ENCODE measurements around the gene ZNF362.

ZNF362 gene

DNA sequence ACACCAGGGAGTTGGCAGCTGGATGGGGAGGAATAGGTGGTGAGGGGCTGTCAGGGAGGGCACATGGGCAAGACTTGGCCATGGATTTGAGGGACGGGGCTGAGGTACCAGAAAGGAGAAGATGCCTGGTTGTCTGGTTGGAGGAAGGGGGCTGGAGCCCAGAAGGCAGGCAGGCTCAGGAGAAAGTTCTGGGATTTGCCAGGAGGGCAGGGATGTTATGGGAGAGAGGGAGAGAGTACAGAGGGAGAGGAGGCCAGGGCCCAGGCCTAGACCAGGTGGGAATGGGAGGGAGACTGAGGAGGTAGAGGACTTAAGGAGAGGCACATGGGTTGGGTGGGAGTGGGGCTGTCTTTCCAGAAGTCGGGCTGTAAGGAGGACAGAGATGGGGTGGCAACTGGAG is 60.3 kb downstream of the ZNF362 start:
- Histone ChIP-seq H3K79me2 (ENCODE audit: insufficient read depth, low read depth) (no peaks in the 10 kb centered on the region), H3K27ac (no peak overlapping the region), H4K20me1 (ENCODE audit: insufficient read depth) (no peaks in the 10 kb centered on the region), H3K4me3 (IDR thresholded peaks at IDR 0.05; ENCODE audit: insufficient read depth, low read depth, low read length) (no peak overlapping the region), H2AFZ (ENCODE audit: low read depth) (no peak overlapping the region), H3K4me2 (no peak overlapping the region), H3K9ac (no peak overlapping the region), H3K36me3 (ENCODE audit: insufficient read depth) (no peaks in the 10 kb centered on the region), H3K4me1 (ENCODE audit: low read depth, poor library complexity, severe bottlenecking) (no peaks in the 10 kb centered on the region), H3K27me3 (ENCODE audit: insufficient read depth, low read depth) (no peaks in the 10 kb centered on the region)
- TF ChIP-seq, protein P1, sequence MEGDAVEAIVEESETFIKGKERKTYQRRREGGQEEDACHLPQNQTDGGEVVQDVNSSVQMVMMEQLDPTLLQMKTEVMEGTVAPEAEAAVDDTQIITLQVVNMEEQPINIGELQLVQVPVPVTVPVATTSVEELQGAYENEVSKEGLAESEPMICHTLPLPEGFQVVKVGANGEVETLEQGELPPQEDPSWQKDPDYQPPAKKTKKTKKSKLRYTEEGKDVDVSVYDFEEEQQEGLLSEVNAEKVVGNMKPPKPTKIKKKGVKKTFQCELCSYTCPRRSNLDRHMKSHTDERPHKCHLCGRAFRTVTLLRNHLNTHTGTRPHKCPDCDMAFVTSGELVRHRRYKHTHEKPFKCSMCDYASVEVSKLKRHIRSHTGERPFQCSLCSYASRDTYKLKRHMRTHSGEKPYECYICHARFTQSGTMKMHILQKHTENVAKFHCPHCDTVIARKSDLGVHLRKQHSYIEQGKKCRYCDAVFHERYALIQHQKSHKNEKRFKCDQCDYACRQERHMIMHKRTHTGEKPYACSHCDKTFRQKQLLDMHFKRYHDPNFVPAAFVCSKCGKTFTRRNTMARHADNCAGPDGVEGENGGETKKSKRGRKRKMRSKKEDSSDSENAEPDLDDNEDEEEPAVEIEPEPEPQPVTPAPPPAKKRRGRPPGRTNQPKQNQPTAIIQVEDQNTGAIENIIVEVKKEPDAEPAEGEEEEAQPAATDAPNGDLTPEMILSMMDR (conservative IDR thresholded peaks at IDR 0.05; ENCODE audit: low read depth, low read length): no peak

DNA sequence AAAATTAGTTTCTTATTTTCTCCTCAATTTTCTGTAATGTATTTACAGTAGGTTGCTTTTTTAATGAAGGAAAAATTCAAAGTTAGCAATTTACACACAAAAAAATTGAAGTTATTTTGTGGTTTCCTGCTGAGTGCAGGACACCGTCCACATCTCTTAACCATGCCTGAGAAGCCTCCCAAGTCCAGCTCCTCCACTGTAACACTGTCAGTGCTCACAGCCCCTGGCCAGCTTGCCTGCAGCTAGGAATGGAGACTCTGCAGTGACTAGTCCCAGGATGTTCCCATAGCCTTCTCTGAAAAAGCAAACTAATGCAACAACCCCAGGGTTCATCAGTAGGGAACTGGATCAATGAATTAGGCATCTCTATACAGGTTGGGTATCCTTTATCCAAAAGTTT is 61.1 kb downstream of the ZNF362 start:
- no peaks in the 10 kb centered on the region for H3K36me3 ChIP-seq (ENCODE audit: insufficient read depth)
- no peaks in the 10 kb centered on the region for H3K27me3 ChIP-seq (ENCODE audit: insufficient read depth, low read depth)
- no peak overlapping the region for H2AFZ ChIP-seq (ENCODE audit: low read depth)
- H3K9ac ChIP-seq: no peak overlapping the region
- no peak overlapping the region for H3K4me2 ChIP-seq
- no peaks in the 10 kb centered on the region for H4K20me1 ChIP-seq (ENCODE audit: insufficient read depth)
- no peaks in the 10 kb centered on the region for H3K4me1 ChIP-seq (ENCODE audit: low read depth, poor library complexity, severe bottlenecking)
- TF ChIP-seq, protein P1 (conservative IDR thresholded peaks at IDR 0.05; ENCODE audit: low read depth, low read length): no peak
- no peak overlapping the region for H3K4me3 ChIP-seq (IDR thresholded peaks at IDR 0.05; ENCODE audit: insufficient read depth, low read depth, low read length)
- H3K79me2 ChIP-seq (ENCODE audit: insufficient read depth, low read depth): no peaks in the 10 kb centered on the region
- H3K27ac ChIP-seq: no peak overlapping the region

DNA sequence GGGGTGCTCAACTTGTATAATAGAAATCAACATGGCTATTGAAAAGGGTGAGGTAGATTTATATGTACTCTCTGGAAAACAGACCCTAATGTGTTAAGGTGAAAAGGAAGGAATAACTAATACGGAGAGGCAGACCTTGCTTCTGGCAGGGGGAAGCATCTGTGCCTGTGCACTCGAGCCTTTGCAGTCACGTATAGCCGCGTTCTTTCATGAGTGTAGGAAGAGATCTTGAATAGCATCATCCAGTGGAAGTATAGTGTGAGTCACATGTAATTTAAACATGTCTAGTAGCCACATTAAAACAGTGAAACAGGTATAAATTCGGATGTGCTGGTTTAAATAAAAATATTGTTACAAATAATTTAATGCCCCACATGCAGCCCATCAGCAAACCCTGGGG is 61.7 kb downstream of the ZNF362 start:
- H3K4me1 ChIP-seq (ENCODE audit: low read depth, poor library complexity, severe bottlenecking): no peaks in the 10 kb centered on the region
- no peaks in the 10 kb centered on the region for H3K36me3 ChIP-seq (ENCODE audit: insufficient read depth)
- no peak overlapping the region for H3K27ac ChIP-seq
- TF ChIP-seq, protein P1 (conservative IDR thresholded peaks at IDR 0.05; ENCODE audit: low read depth, low read length): no peak
- H4K20me1 ChIP-seq (ENCODE audit: insufficient read depth): no peaks in the 10 kb centered on the region
- no peak overlapping the region for H3K4me2 ChIP-seq
- no peaks in the 10 kb centered on the region for H3K79me2 ChIP-seq (ENCODE audit: insufficient read depth, low read depth)
- no peaks in the 10 kb centered on the region for H3K27me3 ChIP-seq (ENCODE audit: insufficient read depth, low read depth)
- no peak overlapping the region for H3K4me3 ChIP-seq (IDR thresholded peaks at IDR 0.05; ENCODE audit: insufficient read depth, low read depth, low read length)
- no peak overlapping the region for H2AFZ ChIP-seq (ENCODE audit: low read depth)
- no peak overlapping the region for H3K9ac ChIP-seq

DNA sequence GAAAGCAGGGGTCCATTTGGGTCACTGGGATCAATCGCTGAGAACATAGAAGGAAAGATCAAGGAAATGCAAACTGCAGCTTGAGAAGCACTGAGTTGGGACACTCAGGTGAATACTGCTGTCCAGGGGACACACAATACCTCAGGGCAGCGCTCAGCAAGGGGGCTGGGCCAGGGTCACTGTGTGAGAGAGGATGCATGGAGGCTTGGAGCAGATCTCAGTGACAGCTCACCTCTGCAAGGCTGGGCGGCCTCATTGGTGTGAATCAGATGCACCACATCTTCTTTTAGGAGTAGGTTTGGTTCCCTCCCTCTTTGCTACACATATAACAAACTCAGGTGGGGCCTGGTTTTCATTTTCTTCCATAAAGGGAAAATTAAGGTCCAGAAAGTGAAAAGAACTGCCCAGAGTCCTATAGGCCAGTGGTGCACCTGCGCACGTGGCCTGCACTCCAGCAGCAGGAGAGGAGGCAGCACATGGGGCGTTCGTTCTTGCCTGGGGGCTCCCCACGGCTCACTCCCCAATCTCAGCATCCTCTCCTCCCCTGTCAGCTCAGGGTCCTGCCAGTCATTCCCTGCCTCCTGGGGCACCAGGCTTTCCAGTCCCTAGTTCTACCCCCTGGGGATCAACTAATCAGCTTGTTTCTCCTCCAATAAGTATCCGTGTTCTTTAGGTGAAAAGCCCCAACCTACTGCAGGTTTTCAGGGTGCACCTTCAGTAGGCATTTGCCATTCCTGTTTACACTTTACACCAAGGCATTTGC is 63.1 kb downstream of the ZNF362 start:
- TF ChIP-seq, protein P1 (conservative IDR thresholded peaks at IDR 0.05; ENCODE audit: low read depth, low read length): no peak
- Histone ChIP-seq H3K4me3 (IDR thresholded peaks at IDR 0.05; ENCODE audit: insufficient read depth, low read depth, low read length) (no peak overlapping the region), H2AFZ (ENCODE audit: low read depth) (no peak overlapping the region), H3K4me2 (no peak overlapping the region), H3K36me3 (ENCODE audit: insufficient read depth) (no peaks in the 10 kb centered on the region), H3K27me3 (ENCODE audit: insufficient read depth, low read depth) (no peaks in the 10 kb centered on the region), H4K20me1 (ENCODE audit: insufficient read depth) (no peaks in the 10 kb centered on the region), H3K79me2 (ENCODE audit: insufficient read depth, low read depth) (no peaks in the 10 kb centered on the region), H3K4me1 (ENCODE audit: low read depth, poor library complexity, severe bottlenecking) (no peaks in the 10 kb centered on the region), H3K27ac (no peak overlapping the region), H3K9ac (no peak overlapping the region)

All from KMS-11 (cell line).